Suppressor macrophage (primary cell): Measurements from ENCODE around the gene GOLGA6D.
A peak's percentile ranks its signal among the peaks of the same experiment; 100 is the strongest.
"Not testable (repeated sequence)": the region's sequence is repeated elsewhere in the genome, so short reads cannot be mapped to it uniquely, and the experiment has no call there.

Experiments used
- DNase-seq, 4 experiments: peaks; one replicate each; pipeline ENCODE4 v3.0.0-alpha.2; 2020 to 2022

The GOLGA6D gene

DNA sequence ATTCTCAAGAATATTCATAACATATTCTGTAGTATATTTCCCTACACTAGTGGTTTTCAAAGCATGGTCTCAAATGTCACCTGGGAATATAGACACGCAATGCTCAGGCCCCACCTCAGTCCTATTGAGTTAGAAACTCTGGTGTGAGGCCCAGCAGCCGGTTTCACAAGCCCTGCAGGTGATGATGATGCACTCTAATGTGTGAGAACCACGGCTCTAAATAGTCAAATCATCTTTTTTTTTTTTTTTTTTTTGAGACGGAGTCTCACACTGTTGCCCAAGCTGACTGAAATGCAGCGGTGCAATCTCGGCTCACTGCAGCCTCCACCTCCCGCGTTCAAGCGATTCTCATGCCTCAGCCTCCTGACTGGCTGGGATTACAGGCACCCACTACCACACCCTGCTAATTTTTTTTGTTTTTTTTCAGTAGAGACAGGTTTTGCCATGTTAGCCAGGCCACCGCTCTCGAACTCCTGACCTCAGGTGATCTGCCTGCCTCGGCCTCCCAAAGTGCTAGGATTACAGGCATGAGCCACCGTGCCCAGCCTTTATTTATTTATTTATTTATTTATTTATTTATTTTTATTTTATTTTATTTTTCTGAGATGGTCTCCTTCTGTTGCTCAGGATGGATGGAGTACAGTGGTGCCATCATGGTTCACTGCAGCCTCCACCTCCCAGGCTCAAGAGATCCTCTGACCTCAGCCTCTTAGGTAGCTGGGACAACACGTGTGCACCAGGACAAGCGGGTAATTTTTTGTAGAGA is 51.2 kb downstream of the GOLGA6D start:
- DNase-seq: not testable (repeated sequence)

DNA sequence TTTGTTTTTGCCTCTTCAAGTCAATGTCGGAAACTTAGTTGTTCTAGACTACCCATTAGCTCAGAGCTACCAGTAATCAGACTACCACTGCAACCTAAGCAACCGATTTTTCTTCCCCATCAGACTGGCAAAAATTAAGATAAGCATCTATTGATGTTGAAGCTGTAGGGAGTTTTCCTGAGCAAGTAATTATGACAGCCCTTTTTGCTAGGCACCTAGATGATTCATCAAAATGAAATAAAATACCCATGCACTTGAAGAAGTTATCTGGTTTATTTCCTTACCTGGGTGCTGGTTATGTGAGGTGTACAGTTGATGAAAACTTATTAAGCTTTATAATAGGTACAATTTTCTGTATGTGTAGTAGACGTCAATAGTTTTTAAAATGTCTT is 52.7 kb downstream of the GOLGA6D start:
- DNase-seq: no peak

DNA sequence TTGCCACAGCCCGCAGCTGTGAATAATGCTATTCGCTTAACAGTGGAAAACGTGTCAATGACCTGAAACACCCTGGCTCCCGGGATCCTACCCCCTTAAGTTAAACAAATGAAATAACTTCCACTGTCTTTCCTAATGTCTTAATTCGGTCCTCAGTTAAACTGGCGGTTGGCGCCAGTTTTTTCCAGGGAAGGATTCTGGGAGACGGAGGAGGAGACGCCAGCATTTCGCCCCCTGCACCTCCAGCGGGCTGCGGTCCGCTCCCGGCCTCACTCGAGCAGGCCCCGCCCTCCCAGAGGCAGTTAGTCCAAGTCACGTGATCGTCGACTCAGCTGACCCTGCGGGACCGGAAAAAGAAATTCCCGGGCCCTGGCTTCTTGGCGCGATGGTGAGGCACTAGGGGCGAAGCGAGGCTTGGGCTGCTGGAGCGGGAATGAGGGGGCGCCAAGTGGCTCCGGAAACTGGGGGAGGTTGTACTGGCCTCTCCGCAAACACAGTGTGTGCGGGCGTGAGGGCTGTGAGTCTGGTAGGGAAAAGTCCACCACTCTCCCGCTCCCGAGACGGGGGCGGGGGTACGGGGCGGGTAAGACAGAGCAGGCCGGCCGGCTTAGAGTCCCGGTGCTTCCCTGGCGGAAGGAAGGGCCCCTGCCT is 53.2 kb downstream of the GOLGA6D start, which contains the start of gene COMMD4:
Gene COMMD4 (plus strand): TSS at position 359 of the 651 bp plus-strand sequence. CDS start 27 bp downstream, at position 386.
- DNase-seq: peak; percentile 86 to 95 (median 92)

DNA sequence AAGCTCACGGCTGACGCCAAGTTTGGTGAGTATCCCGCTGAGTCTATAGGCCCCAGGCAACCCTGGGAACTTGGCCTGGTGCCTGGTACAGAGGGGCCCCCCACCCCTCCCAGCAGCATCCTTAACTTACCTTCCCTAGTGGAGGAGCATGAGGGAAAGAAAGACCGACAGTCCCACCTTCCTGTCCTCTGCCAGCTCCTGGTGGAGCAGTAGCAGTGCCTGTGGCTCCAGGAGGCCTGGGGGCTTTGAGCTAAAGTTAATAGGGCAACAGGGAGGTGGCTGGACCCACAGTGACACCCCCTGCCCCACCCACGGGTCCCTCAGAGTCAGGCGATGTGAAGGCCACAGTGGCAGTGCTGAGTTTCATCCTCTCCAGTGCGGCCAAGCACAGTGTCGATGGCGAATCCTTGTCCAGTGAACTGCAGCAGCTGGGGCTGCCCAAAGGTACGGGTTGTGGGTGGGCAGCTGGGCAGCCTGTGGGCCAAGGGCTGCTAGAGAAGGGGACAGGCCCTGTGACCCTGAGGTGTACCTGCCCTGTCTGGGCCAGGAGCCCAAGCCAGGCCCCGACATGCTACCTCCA is 56.1 kb downstream of the GOLGA6D start:
- DNase-seq: no peak

DNA sequence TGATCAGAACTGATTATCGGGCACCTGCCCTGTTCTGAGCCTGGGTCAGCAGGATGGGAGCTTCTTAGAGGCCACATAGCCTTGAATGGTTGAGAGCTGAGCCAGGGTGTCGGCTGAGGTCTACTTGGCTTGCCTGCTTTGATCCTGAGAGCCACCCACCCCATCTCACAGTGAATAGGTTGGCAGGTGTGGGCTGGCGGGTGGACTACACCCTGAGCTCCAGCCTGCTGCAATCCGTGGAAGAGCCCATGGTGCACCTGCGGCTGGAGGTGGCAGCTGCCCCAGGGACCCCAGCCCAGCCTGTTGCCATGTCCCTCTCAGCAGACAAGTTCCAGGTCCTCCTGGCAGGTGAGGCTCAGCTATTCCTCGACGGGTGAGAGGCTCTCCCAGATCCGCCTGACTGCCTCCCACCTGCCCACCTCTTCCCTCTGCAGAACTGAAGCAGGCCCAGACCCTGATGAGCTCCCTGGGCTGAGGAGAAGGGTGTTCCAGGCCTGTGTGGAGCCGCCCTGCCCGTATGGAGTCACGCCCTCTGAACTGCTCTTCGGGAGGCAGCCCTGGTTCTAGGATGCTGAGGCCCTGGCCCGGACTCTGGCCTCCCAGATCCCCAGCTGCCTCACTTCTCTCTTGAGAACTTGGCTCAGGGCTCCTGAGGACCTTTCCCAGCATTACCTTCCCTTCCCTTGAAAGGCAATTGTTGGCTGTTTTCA is 57.1 kb downstream of the GOLGA6D start:
- DNase-seq: no peak

DNA sequence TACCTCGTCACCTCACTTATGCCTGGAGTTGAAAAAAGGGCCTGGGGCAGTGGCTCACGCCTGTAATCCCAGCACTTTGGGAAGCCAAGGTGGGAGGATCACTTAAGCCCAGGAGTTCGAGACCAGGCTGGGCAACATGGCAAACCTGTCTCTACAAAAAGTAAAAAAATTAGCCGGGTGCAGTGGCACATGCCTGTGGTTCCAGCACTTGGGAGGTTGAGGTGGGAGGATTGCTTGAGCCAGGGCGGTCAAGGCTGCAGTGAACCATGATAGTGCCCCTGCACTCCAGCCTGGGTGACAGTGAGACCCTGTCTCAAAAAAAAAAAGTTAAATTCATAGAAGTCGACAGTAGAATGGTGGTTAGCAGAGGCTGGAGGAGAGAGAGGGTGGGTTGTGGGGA is 59.6 kb downstream of the GOLGA6D start:
- no peak for DNase-seq

DNA sequence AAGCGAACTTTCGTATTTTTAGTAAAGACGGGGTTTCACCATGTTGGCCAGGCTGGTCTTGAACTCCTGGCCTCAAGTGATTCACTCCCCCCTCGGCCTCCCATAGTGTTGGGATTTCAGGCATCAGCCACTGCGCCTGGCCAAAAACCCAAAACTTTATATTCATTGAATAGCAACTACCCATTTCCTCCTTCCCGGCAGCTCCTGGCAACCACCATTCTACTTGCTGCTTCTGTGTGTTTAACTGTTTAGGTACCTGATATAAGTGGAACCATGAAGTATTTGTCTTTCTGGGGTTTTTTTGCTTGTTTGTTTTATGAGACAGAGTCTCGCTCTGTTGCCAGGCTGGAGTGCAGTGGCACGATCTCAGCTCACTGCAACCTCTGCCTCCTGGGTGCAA is 61.3 kb downstream of the GOLGA6D start:
- DNase-seq: not testable (repeated sequence)
